ENCODE measurements around the gene PTPRQ. TPM values are rescaled to one million over a fixed set of nuclear protein-coding genes. Genes with fewer than 3 reads are reported as not detected.

PTPRQ gene
- total and polyA plus RNA-seq, 2 of the 8 experiments (the other 6 are each of a cell fraction or from before 2014, with no cell fraction given): not detected

DNA sequence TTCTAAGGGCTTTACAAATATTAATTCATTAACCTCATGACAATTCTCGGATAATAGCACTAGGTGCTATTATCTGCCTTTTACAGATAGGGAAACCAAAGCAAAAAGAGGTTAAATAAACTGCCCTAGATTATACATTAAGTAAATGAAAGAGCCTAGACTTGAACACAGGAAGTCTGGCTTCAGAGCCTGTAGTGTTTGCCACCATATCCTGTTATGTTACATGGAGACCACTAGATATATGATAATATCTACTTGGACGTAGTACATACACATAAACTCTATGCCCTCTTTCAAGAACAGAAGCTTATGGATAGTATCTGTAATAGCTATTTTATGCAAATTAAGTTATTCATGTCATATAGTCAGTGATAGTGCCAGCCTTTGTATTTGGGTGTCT is 246.5 kb downstream of the PTPRQ start:
- no peak overlapping the region for H3K4ac ChIP-seq (replicated peaks; ENCODE audit: insufficient read length, low read depth, low read length)
- no peak overlapping the region for H2BK12ac ChIP-seq (ENCODE audit: low read depth, low read length)
- H3K23me2 ChIP-seq (ENCODE audit: low read depth, low read length): no peaks in the 10 kb centered on the region; the same call in 1 of the 2 replicates
- no peak overlapping the region for H3K56ac ChIP-seq (replicated peaks; ENCODE audit: insufficient read length, low read depth, low read length)
- H3K18ac ChIP-seq (ENCODE audit: extremely low read depth, low read length): no peak overlapping the region
- H2BK20ac ChIP-seq (ENCODE audit: low read length): no peak overlapping the region
- H3K14ac ChIP-seq (ENCODE audit: insufficient read length): no peak overlapping the region
- ChIA-PET POLR2A (ENCODE audit: partially characterized antibody) (no interaction called here), CTCF (ENCODE audit: partially characterized antibody) (no interaction called here)
- no peak overlapping the region for H2BK15ac ChIP-seq (ENCODE audit: low read length)
- H3K4me1 ChIP-seq (replicated peaks in 1 of 4; ENCODE audit: control insufficient read depth in 3 of 4, insufficient read depth in 4 of 4, low read length in 3 of 4): 0 out of 7 replicates have a peak, but pooled peaks cover 0 to 2% (median 0%) of the 10 kb centered on the region in 4 experiments
- no peak overlapping the region for H4K5ac ChIP-seq (ENCODE audit: insufficient read length, low read depth, low read length)
- H2BK5ac ChIP-seq (ENCODE audit: low read depth, low read length): no peak overlapping the region
- H3K79me1 ChIP-seq (ENCODE audit: low read depth, low read length): no peaks in the 10 kb centered on the region
- H3K4me2 ChIP-seq (ENCODE audit: insufficient read depth in 1 of 2, low read depth in 2 of 2, low read length in 2 of 2): no peak overlapping the region
- no peaks in the 10 kb centered on the region for H3K79me2 ChIP-seq (ENCODE audit: control insufficient read depth in 1 of 2, insufficient read depth in 2 of 2, low read length in 2 of 2)
- H3K9me3 ChIP-seq (ENCODE audit: insufficient read depth in 2 of 2, low read depth in 1 of 2, low read length in 1 of 2): no peaks in the 10 kb centered on the region
- H3K4me3 ChIP-seq (ENCODE audit: extremely low read depth in 1 of 4, insufficient read depth in 2 of 4, low read depth in 3 of 4, low read length in 4 of 4): no peak overlapping the region
- H4K91ac ChIP-seq (replicated peaks; ENCODE audit: insufficient read length, low read length): no peak overlapping the region
- no peak overlapping the region for H3K27ac ChIP-seq (ENCODE audit: low read depth, low read length)
- DNase-seq (ENCODE audit: low read depth in 1 of 2, low spot score in 2 of 2): no peak
- FAIRE-seq: no peak
- 90% methylated on average over 2 of the region's 2 CpGs; no CpG with 5 or more reads in 1 of the 2 experiments for WGBS, 2 experiments (ENCODE audit: extremely low coverage in 1 of 2, insufficient coverage in 1 of 2, insufficient read length in 1 of 2, insufficient replicate concordance in 2 of 2, low coverage in 1 of 2, low lambda C conversion rate in 2 of 2, missing lambda C conversion rate in 1 of 2)
- no peak overlapping the region for H3K9ac ChIP-seq (replicated peaks in 1 of 4; ENCODE audit: extremely low read depth in 1 of 4, low read depth in 3 of 4, low read length in 3 of 4)
- H4K20me1 ChIP-seq (replicated peaks in 1 of 2; ENCODE audit: control insufficient read depth in 1 of 2, insufficient read depth in 2 of 2, low read length in 2 of 2): no peaks in the 10 kb centered on the region
- no peak overlapping the region for H4K8ac ChIP-seq (ENCODE audit: extremely low read depth, insufficient read depth, low read length)
- H2AK5ac ChIP-seq (ENCODE audit: low read depth, low read length): no peak overlapping the region
- H3K36me3 ChIP-seq (ENCODE audit: control insufficient read depth in 2 of 4, insufficient read depth in 4 of 4, low read length in 3 of 4): no peaks in the 10 kb centered on the region
- no peak overlapping the region for H3K23ac ChIP-seq (ENCODE audit: insufficient read length)
- H2BK120ac ChIP-seq (replicated peaks; ENCODE audit: low read depth, low read length): no peak overlapping the region
- no peak overlapping the region for H2AFZ ChIP-seq (ENCODE audit: low read length)
- no peaks in the 10 kb centered on the region for H3K27me3 ChIP-seq (replicated peaks in 1 of 4; ENCODE audit: control insufficient read depth in 3 of 4, extremely low read depth in 1 of 4, insufficient read depth in 3 of 4, low read length in 3 of 4)
- no peak for TF ChIP-seq EGR1 (IDR thresholded peaks at IDR 0.05; ENCODE audit: borderline replicate concordance, low read depth, low read length)
- TF ChIP-seq, protein P1, sequence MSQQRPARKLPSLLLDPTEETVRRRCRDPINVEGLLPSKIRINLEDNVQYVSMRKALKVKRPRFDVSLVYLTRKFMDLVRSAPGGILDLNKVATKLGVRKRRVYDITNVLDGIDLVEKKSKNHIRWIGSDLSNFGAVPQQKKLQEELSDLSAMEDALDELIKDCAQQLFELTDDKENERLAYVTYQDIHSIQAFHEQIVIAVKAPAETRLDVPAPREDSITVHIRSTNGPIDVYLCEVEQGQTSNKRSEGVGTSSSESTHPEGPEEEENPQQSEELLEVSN (IDR thresholded peaks at IDR 0.05): no peak
- no peak for TF ChIP-seq HDAC2 (IDR thresholded peaks at IDR 0.05; ENCODE audit: borderline replicate concordance in 1 of 2, low read depth in 2 of 2, low read length in 2 of 2)
- no peak for TF ChIP-seq SAP30 (IDR thresholded peaks at IDR 0.05; ENCODE audit: insufficient read depth, insufficient replicate concordance, low read length)
- TF ChIP-seq ZNF274 (IDR thresholded peaks at IDR 0.05; ENCODE audit: borderline replicate concordance, extremely low read depth, low read length): no peak
- TF ChIP-seq PHF8 (conservative IDR thresholded peaks at IDR 0.05; ENCODE audit: low read depth, low read length): no peak
- no peak for TF ChIP-seq EZH2 (IDR thresholded peaks at IDR 0.05; ENCODE audit: low read depth, low read length, severe bottlenecking)
- no peak for TF ChIP-seq RAD21 (IDR thresholded peaks at IDR 0.05 in 1 of 2, conservative IDR thresholded peaks at IDR 0.05 in 1 of 2; ENCODE audit: low read depth in 2 of 2, low read length in 2 of 2)
- TF ChIP-seq POLR2A (IDR thresholded peaks at IDR 0.05; ENCODE audit: control extremely low read depth in 1 of 2, low read depth in 2 of 2, low read length in 2 of 2): no peak
- no peak for TF ChIP-seq HDAC6 (IDR thresholded peaks at IDR 0.05; ENCODE audit: low read depth, low read length)
- TF ChIP-seq ATF2 (IDR thresholded peaks at IDR 0.05; ENCODE audit: low read length): no peak

All from H1 (cell line).